NK-92 (cell line): Measurements from ENCODE around the gene SEPTIN10.
"Not testable (repeated sequence)": the region's sequence is repeated elsewhere in the genome, so short reads cannot be mapped to it uniquely, and the experiment has no call there.

Experiments used
- DNase-seq: peaks from one replicate; lab custom pipeline; 2025; ENCODE audit not compliant: unreplicated experiment; lab: John Stamatoyannopoulos, UW

The SEPTIN10 gene

DNA sequence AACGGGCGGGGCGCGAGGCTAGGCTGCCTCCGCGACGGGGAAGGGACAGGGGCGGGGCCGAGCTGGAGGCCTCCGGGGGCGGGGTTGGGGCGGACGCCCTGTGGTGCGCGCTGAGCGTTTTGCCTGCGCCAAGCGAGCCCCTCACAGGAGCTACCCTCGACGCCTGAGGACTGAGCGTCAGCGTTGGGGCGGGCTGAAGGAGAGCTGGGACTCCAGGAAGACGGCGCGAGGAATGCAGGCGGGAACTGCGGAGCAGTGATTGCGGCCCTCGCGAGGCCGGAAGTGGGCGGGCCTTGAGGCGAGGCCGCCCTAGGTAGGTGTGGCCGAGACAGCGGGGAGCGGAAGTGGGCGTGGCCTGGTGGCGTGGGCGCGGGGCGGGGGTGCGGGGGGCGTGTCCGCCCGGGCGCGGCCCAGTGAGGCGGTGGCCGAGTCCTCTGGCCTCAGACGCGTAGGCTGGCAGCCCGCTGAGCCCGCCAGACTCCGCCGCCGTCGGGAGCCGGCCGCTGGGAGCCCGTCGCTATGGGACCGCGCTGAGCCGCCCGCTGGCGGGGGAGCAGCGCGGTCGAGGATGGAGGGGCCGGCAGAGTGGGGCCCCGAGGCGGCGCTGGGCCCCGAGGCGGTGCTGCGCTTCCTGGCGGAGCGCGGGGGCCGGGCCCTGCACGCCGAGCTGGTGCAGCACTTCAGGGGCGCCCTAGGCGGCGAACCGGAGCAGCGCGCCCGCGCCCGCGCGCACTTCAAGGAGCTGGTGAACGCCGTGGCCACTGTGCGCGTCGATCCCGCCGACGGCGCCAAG lies at the start of gene SEPTIN10, which contains the start of gene SOWAHC:
SEPTIN10 (minus strand) TSS at position 45 of the 793 bp plus-strand sequence. CDS start 139 bp downstream, outside the sequence.
SOWAHC (plus strand) TSS at position 443 of the 793 bp plus-strand sequence; CDS start at position 569, 126 bp downstream.
- DNase-seq: no peak

- DNase-seq: no peak
These were observed 49.1 kb upstream of the SEPTIN10 start for GRCh38 chr2:109662889-109663288.

DNA sequence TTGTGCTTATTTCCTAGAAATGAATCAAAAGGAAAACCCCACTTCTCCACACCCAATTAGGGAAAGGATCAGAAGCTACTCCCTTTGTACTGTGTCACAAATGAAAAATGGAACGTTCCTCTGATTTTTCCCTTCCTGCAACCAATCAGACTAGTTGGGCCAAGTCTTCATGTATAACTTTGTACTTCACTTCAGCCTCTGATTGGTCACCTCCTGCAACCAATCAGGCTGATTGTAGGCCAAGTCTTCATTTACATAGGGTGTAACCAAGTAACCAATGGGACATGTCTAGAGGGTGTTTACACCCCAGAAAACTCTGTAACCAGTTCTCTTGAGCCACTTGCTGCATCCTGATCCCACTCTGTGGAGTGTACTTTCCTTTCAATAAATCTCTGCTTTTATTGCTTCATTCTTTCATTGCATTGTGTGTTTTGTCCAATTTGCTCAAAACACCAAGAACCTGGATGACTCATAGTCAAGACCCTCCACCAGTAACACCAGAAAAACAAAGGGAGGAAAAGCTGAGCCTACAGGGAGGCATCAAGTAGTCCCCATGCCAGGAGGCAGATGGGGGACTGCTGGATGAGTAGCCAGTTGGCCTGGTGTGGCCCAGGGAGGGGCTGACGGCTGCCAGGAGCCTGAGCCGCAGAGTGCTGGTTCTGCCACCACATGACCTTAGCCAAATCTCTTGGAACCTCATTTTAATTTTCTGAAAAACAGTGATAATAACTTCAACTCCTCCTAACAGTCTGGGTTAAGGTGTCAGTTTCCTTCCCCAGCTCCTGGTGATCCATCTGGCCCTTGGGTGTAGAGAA lies 46.5 kb upstream of the SEPTIN10 start:
- DNase-seq: no peak

DNA sequence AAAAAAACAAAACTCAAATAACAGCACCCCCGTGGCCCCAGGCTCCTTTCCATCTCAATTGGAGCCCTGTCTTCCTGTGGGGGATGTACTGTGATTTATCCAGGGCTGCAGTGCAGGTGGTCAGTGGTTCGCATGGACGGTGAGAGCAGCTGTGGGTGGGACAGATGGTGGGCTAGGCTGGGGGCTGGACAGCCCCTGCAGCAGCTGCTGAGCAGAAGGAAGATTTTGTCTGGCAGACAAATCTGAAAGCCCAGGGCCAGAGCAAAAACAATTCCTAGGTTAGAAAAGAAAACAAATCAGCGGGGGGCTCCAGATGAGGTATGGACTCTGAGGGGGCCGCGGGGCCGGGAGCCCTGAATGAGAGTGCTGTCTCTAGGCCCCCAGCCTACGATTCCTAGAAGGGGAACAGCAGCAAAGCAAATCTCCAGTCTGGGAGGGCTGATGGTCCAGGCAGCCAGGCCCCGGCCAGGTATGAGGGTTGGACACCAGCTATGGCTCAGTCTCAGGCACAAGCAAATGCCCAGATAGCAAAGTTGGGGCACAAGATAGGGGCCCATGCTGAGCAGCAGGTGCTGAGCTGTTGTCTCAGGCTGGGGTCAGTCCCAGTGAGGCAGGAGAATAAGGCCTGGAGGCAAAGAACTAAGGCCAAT lies 45.8 kb upstream of the SEPTIN10 start:
- DNase-seq: no peak

- no peak for DNase-seq
These were observed 41.5 kb upstream of the SEPTIN10 start for GRCh38 chr2:109655287-109655686.

- DNase-seq: no peak
These were observed 40.7 kb upstream of the SEPTIN10 start for GRCh38 chr2:109654326-109655050.

DNA sequence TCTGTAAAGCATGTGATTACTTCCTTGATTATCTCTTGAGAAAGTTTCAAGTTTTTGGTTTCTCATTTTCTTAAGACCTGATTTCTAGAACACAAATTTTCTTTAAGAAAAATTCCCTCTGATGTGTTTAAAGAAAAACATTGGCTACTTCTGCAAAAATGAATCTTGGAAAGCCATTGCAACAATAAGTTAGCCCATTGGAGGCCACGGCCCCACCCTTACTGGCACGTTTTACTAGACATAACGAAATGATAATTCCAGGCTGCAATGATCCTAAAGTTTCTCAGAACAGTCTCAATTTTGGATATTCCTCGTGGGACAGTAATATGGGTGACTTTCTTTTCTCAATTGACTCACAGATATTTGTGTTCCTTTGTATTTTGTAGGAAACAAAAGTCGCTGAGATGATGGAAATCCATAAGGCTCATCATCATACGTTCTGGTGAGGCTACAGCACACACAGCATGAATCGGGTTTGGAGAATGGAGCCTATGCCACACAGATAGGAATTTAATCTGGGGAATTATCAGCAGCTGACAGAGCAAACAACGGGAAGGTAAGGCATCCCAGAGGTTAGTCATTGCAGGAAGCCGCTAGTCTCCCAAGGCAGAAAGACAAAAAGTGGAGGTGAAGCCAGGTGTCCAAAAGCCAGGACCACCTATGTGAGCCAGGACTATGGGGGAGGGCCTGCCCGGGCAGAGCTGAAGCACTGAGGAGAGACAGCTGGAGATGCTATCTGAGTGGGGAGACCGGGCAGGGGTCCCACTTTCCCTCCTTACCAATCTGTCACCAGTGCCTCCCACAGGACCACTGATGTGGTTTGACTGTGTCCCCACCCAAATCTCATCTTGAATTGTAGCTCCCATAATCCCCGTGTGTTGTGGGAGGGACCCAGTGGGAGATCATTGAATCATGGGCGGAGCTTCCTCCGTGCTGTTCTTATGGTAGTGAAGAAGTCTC lies 36.2 kb upstream of the SEPTIN10 start:
- DNase-seq: no peak

DNA sequence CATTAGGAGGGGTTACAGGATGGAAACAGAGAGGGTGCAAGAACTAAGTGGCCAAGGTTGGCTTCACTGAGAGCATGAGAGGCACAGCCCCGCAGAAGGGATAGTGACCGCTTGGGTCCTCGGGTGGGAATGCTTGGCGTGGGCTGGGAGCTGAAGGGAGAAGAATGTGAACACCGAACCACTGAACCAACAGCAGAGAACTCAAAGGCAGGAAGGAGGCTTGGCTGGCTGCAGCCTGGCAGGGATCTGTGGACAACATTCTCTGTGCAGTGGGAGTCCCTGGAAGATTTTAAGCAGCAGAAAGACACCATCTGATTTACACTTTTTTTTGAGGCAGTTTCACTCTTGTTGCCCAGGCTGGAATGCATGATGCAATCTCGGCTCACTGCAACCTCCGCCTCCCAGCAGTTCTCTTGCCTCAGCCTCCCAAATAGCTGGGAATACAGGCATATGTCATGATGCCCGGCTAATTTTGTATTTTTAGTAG lies 34.3 kb upstream of the SEPTIN10 start:
- DNase-seq: no peak

DNA sequence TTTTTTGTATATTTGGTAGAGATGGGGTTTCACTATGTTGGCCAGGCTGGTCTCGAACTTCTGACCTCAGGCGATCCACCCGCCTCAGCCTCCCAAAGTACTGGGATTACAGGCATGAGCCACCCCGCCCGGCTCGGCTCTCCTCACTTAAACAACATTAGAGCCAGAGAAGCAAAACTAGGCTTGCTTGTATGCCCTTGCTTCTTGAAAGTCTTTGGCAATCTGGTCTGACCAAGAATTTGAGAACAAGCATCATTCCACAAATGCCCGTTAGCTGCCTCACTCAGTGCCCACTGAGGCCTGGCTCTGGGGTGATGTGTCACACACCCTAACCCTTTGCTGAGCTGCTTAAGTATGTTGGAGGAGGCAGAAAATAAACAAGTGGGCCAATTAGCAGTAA lies 33.9 kb upstream of the SEPTIN10 start:
- no peak for DNase-seq

- no peak for DNase-seq
These were observed 33.2 kb upstream of the SEPTIN10 start for GRCh38 chr2:109646961-109647360.

DNA sequence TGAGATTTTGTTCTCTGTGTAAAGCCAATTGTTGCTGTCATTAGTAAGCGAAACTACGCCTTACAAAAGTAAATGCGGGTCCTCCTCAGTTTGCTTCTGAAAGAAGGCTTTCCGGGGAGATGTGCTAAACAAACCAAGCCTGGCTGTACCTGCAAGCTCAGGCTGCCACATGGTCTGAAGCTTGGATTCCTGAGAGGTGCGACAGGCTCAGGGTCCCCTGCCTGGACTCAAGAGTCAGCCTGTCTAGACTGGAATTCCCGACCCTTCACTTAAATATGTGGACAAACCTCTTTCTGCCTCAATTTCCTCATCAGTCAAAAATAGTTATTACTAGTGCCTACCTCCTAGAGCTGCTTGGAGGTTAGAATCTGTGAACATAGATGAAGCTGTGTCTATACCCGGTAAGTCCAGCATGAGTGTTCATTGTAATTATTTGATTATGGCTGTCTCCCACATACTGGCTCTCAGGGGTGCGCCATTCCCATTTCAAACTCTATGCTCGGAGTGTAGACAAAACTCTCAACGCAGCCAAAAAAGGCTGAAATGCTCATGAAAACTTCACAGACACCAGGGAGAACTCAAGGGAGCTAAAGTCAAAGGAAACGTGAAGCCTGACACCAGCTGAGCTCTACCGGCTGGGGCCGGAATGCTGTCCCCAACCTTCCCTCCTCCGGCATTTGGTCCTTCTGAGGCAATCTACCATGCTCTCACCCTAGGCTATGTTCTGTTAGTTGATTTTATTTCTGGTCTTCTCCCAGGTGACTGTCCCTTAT lies 31.8 kb upstream of the SEPTIN10 start:
- DNase-seq: no peak

- DNase-seq: no peak
These were observed 31.0 kb upstream of the SEPTIN10 start for GRCh38 chr2:109644571-109645275.

- DNase-seq: not testable (repeated sequence)
These were observed 26.2 kb upstream of the SEPTIN10 start for GRCh38 chr2:109640000-109640399.

GRCh38 chr2:109638795-109639194 lies 25.0 kb upstream of the SEPTIN10 start:
- DNase-seq: no peak

DNA sequence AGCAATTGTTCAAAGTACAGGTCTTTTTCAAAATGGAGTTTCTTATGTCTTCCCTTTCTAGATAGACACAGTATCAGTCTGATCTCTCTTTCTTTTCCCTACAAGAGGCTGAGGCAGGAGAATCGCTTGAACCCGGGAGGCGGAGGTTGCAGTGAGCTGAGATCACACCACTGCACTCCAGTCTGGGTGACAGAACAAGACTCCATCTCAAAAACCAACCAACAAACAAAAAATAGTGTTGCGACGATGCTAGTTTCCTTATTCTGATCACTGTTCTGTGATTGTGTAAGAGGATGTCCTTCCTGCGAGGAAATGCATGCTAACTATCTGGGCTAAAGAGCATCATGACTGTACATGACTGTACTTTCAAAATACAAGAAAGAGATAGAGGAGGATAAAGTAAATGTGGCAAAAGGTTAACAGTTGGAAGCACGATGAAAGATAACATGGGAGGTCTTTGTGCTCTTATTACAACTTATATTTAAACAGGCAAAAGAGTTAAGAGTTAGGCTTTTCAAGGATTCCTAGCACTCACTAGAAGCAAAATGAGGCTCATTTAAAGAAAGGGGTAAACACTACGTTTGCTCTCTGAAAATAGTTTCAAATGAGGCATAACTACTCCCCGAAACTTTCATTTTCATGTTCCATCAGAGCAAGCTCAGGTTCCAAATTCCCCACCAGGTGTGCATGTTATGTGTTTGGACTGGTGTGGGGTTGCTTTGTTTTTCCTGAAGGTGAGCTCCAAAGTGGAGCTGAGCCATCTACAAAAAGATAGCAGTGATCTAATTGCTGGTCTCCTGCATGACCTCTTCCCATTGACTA lies 24.2 kb upstream of the SEPTIN10 start:
- DNase-seq: no peak

DNA sequence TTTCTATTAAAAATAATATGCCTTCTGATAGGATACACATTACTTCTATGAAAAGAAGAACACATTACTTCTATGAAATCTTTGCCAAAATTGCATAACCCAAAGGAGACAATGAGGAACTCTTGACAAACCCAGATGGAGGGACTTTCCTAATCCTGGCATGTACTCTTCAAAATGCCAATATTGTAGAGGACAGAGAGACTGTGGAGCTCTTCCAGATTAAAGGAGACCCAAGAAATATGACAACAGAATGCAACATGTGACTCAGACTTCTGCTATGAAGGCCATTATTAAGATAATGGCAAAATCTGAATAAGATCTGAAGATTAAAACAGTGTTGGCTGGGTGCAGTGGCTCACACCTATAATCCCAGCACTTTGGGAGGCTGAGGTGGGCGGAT lies 22.6 kb upstream of the SEPTIN10 start:
- DNase-seq: no peak
